GM12878 (cell line): Measurements from ENCODE around the gene PCYOX1L. TPM values are rescaled to one million over a fixed set of nuclear protein-coding genes. Genes with fewer than 3 reads are reported as not detected.

Experiments used
- BCL11A ChIP-seq: IDR thresholded peaks from 2 replicates; pipeline ENCODE4 v1.6.1; 2011; ENCODE audit warnings: low read depth, low read length
- CBFB ChIP-seq: IDR thresholded peaks from 2 replicates; pipeline ENCODE4 v1.6.1; 2016; ENCODE audit warnings: antibody characterized with exemption, low read depth
- CHD4 ChIP-seq: fragments of 200-600 bp; sonication (generic); IDR thresholded peaks from 2 replicates; pipeline ENCODE4 v1.6.1; 2016; ENCODE audit warnings: mild to moderate bottlenecking
- CREM ChIP-seq: IDR thresholded peaks from 2 replicates; pipeline ENCODE4 v1.6.1; 2014; ENCODE audit warnings: antibody characterized with exemption, low read depth
- ESRRA ChIP-seq: IDR thresholded peaks from 2 replicates; pipeline ENCODE4 v1.6.1; 2012; ENCODE audit warnings: mild to moderate bottlenecking, low read length, improper control_type of control experiment
- FOXK2 ChIP-seq: fragments of 450-650 bp; IDR thresholded peaks from 2 replicates; pipeline ENCODE4 v1.6.1; 2017; ENCODE audit warnings: mild to moderate bottlenecking, moderate library complexity
- FOXM1 ChIP-seq: IDR thresholded peaks from 2 replicates; pipeline ENCODE4 v1.6.1; 2012; ENCODE audit warnings: low read depth, mild to moderate bottlenecking, inconsistent platforms, low read length, moderate library complexity
- GATAD2B ChIP-seq: fragments of 450-650 bp; conservative IDR thresholded peaks from 2 replicates; pipeline ENCODE4 v1.6.1; 2017; ENCODE audit warnings: low read depth, mild to moderate bottlenecking, moderate library complexity
- HDGF ChIP-seq: fragments of 450-650 bp; IDR thresholded peaks from 2 replicates; pipeline ENCODE4 v1.6.1; 2016; ENCODE audit warnings: antibody characterized with exemption
- IKZF1 ChIP-seq: fragments of 450-650 bp; conservative IDR thresholded peaks from 2 replicates; pipeline ENCODE4 v1.6.1; 2017; ENCODE audit warnings: antibody characterized with exemption, mild to moderate bottlenecking
- IRF3 ChIP-seq: fragments of 450-650 bp; IDR thresholded peaks from 2 replicates; pipeline ENCODE4 v1.6.1; 2014; ENCODE audit warnings: mild to moderate bottlenecking
- MEF2B ChIP-seq: fragments of 450-650 bp; IDR thresholded peaks from 2 replicates; pipeline ENCODE4 v1.6.1; 2018; ENCODE audit warnings: mild to moderate bottlenecking, moderate library complexity; ENCODE audit not compliant: partially characterized antibody, poor library complexity, severe bottlenecking
- MTA2 ChIP-seq: fragments of 450-650 bp; IDR thresholded peaks from 2 replicates; pipeline ENCODE4 v1.6.1; 2016; ENCODE audit warnings: low read depth, mild to moderate bottlenecking, moderate library complexity
- MYB ChIP-seq: fragments of 150-350 bp; IDR thresholded peaks from 2 replicates; pipeline ENCODE4 v1.6.1; 2014; ENCODE audit warnings: mild to moderate bottlenecking, low read depth, low read length, borderline replicate concordance
- NFXL1 ChIP-seq: fragments of 450-650 bp; IDR thresholded peaks from 2 replicates; pipeline ENCODE4 v1.6.1; 2017; ENCODE audit warnings: antibody characterized with exemption, mild to moderate bottlenecking, borderline replicate concordance
- PAX8 ChIP-seq: fragments of 450-650 bp; IDR thresholded peaks from 2 replicates; pipeline ENCODE4 v1.6.1; 2017; ENCODE audit warnings: mild to moderate bottlenecking, moderate library complexity
- POLR2AphosphoS5 ChIP-seq: IDR thresholded peaks from 2 replicates; pipeline ENCODE4 v1.6.1; 2011; ENCODE audit warnings: mild to moderate bottlenecking, low read length, inconsistent platforms
- RB1 ChIP-seq: fragments of 450-650 bp; formaldehyde crosslinking; IDR thresholded peaks from 2 replicates; pipeline ENCODE4 v1.6.1; 2017; ENCODE audit warnings: mild to moderate bottlenecking, borderline replicate concordance
- RBBP5 ChIP-seq: fragments of 200-600 bp; sonication (generic); conservative IDR thresholded peaks from 2 replicates; pipeline ENCODE4 v1.6.1; 2016
- RFX5 ChIP-seq: IDR thresholded peaks from 2 replicates; pipeline ENCODE4 v1.6.1; 2011; ENCODE audit warnings: low read depth, low read length, improper control_type of control experiment
- SMAD5 ChIP-seq: IDR thresholded peaks from 2 replicates; pipeline ENCODE4 v1.6.1; 2016; ENCODE audit warnings: antibody characterized with exemption, low read depth
- SMC3 ChIP-seq: IDR thresholded peaks from 2 replicates; pipeline ENCODE4 v1.6.1; 2011; ENCODE audit warnings: low read length, improper control_type of control experiment, borderline replicate concordance
- STAT3 ChIP-seq: IDR thresholded peaks from 2 replicates; pipeline ENCODE4 v1.6.1; 2011; ENCODE audit warnings: low read depth, low read length, improper control_type of control experiment
- TCF12 ChIP-seq: IDR thresholded peaks from 2 replicates; pipeline ENCODE4 v1.6.1; 2011; ENCODE audit warnings: low read depth, mild to moderate bottlenecking, low read length
- TCF3 ChIP-seq: IDR thresholded peaks from 2 replicates; pipeline ENCODE4 v1.6.1; 2012; ENCODE audit warnings: low read depth, mild to moderate bottlenecking, low read length, borderline replicate concordance; ENCODE audit not compliant: insufficient read depth
- YBX1 ChIP-seq: fragments of 450-650 bp; IDR thresholded peaks from 2 replicates; pipeline ENCODE4 v1.6.1; 2016; ENCODE audit warnings: antibody characterized with exemption
- ZBED1 ChIP-seq: IDR thresholded peaks from 2 replicates; pipeline ENCODE4 v1.6.1; 2016; ENCODE audit warnings: borderline replicate concordance
- ZNF687 ChIP-seq: fragments of 450-650 bp; IDR thresholded peaks from 2 replicates; pipeline ENCODE4 v1.6.1; 2017; ENCODE audit warnings: mild to moderate bottlenecking, moderate library complexity
- polyA plus RNA-seq, 11 experiments: library from polyadenylated mRNA; depleted of rRNA in 4 of 11; unstranded in 6 of 11; stranded (reverse) in 5 of 11; fragments of >200 nt; fragmentation: Nextera tagmentation in 4 of 11; fragmentation: Illumina TruSeq in 1 of 11; extraction: Ambion mirVana in 4 of 11; extraction: Trizol in 1 of 11; gene quantifications; 1 replicate in 1 of 11; 2 replicates in 10 of 11; pipeline versions ENCODE4 v1.2.1 to v1.2.3, GENCODE V29; 2011 to 2016; ENCODE audit warnings: inconsistent platforms in 2 of 11, missing spikeins in 2 of 11, low read depth in 1 of 11
- total RNA-seq, 4 experiments: library from RNA; depleted of rRNA in 3 of 4; stranded (reverse); fragments of >200 nt in 3 of 4; fragmentation: Illumina TruSeq in 1 of 4; extraction: Trizol in 1 of 4; gene quantifications; 2 replicates each; pipeline versions ENCODE4 v1.2.1 to v1.2.3, GENCODE V29; 2013 to 2021
- TF ChIP-seq, protein P1 (sequence below): IDR thresholded peaks from 2 replicates; pipeline ENCODE4 v1.6.1; 2011; ENCODE audit warnings: low read depth, low read length, improper control_type of control experiment, borderline replicate concordance

PCYOX1L gene
- total and polyA plus RNA-seq, 10 of the 15 experiments (the other 5 are each of a cell fraction or from before 2014, with no cell fraction given) = 2.9 to 17.0 (median 12.9) TPM

GRCh38 chr5:149345147-149345891 is 12.5 kb upstream of the PCYOX1L start, which contains the start of gene GRPEL2 (continued):
- peak; percentile 92 for TF ChIP-seq IKZF1
- TF ChIP-seq SMC3 = no peak
- TF ChIP-seq IRF3 = no peak
- peak; percentile 89 for TF ChIP-seq SMAD5
- TF ChIP-seq, protein P1, sequence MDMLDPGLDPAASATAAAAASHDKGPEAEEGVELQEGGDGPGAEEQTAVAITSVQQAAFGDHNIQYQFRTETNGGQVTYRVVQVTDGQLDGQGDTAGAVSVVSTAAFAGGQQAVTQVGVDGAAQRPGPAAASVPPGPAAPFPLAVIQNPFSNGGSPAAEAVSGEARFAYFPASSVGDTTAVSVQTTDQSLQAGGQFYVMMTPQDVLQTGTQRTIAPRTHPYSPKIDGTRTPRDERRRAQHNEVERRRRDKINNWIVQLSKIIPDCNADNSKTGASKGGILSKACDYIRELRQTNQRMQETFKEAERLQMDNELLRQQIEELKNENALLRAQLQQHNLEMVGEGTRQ = no peak
- TF ChIP-seq RFX5 = 0 out of 2 replicates have a peak, but pooled peaks have one; percentile 29
- TF ChIP-seq FOXK2 = peak; percentile 86
- no peak for TF ChIP-seq PAX8
- TF ChIP-seq TCF3 = no peak
- no peak for TF ChIP-seq BCL11A
- peak; percentile 76 for TF ChIP-seq ZNF687
- TF ChIP-seq YBX1 = no peak
- TF ChIP-seq FOXM1 = no peak; the same call in 1 of the 2 replicates
- TF ChIP-seq NFXL1 = no peak
- peak; percentile 56; the same call in 1 of the 2 replicates for TF ChIP-seq RB1
- peak; percentile 62; the same call in 1 of the 2 replicates for TF ChIP-seq ZBED1
- no peak for TF ChIP-seq RBBP5
- no peak for TF ChIP-seq MYB
- TF ChIP-seq MTA2 = no peak
- peak; percentile 79 for TF ChIP-seq HDGF
- TF ChIP-seq CREM = peak; percentile 73
- peak; percentile 32; the same call in 1 of the 2 replicates for TF ChIP-seq TCF12
- TF ChIP-seq CBFB = peak; percentile 91
- TF ChIP-seq CHD4 = no peak
- TF ChIP-seq MEF2B = peak; percentile 50
- 0 out of 2 replicates have a peak, but pooled peaks have one; percentile 47 for TF ChIP-seq STAT3
- peak; percentile 81 for TF ChIP-seq POLR2AphosphoS5
- peak; percentile 78; the same call in 1 of the 2 replicates for TF ChIP-seq GATAD2B
- no peak for TF ChIP-seq ESRRA
